ENCODE results near the gene SNX33.
"Not testable (repeated sequence)": the region's sequence is repeated elsewhere in the genome, so short reads cannot be mapped to it uniquely, and the experiment has no call there.

Gene SNX33

GRCh38 chr15:75677465-75678323 is 30.0 kb downstream of the SNX33 start:
- TF ChIP-seq Cebpa-rat (IDR thresholded peaks at IDR 0.05), result no peak
- Histone ChIP-seq H3K27me3 (no peaks in the 10 kb centered on the region), H3K9me3 (replicated peaks in 1 of 11) (no peaks in the 10 kb centered on the region), H3K36me3 (no peaks in the 10 kb centered on the region), H4K20me1 (peaks cover 0 to 7% (median 0%) of the 10 kb centered on the region in 11 experiments; a peak in 4 of 22 replicates), H3K4me3 (no peak overlapping the region), H3K27ac (peak overlapping the region in 3 of 11 experiments; percentile 5 to 38 (median 14); a peak in 4 of 22 replicates), H3K4me2 (peak overlapping the region; percentile 47 to 82 (median 66)), H3K9ac (peak overlapping the region in 8 of 11 experiments; percentile 8 to 56 (median 42); a peak in 13 of 22 replicates), H3K4me1 (peaks cover 31 to 70% (median 59%) of the 10 kb centered on the region in 10 experiments)

- not testable (repeated sequence) for H3K27me3 ChIP-seq; H3K27ac ChIP-seq; H3K9ac ChIP-seq; H3K36me3 ChIP-seq; H3K9me3 ChIP-seq (replicated peaks in 1 of 11); H3K4me3 ChIP-seq
- H3K4me1 ChIP-seq, result peaks cover 24 to 66% (median 53%) of the 10 kb centered on the region in 10 experiments
- peaks cover 0 to 12% (median 0%) of the 10 kb centered on the region in 11 experiments; a peak in 5 of 22 replicates for H4K20me1 ChIP-seq
- H3K4me2 ChIP-seq, result peak overlapping the region in 9 of 11 experiments; percentile 60 to 82 (median 69); a peak in 16 of 22 replicates
Measured at GRCh38 chr15:75678324-75678690, 30.6 kb downstream of the SNX33 start.

- Histone ChIP-seq H3K9ac (peak overlapping the region in 7 of 11 experiments; percentile 3 to 57 (median 26); a peak in 7 of 22 replicates), H3K4me1 (peaks cover 13 to 51% (median 42%) of the 10 kb centered on the region in 10 experiments), H3K27ac (no peak overlapping the region), H3K4me2 (peak overlapping the region in 4 of 11 experiments; percentile 0 to 33 (median 16); a peak in 3 of 22 replicates), H3K27me3 (no peaks in the 10 kb centered on the region), H3K36me3 (no peaks in the 10 kb centered on the region), H3K4me3 (no peak overlapping the region), H3K9me3 (replicated peaks in 1 of 11) (no peaks in the 10 kb centered on the region), H4K20me1 (peaks cover 0 to 13% (median 0%) of the 10 kb centered on the region in 11 experiments; a peak in 3 of 22 replicates)
- no peak for TF ChIP-seq Cebpa-rat (IDR thresholded peaks at IDR 0.05)
Measured at GRCh38 chr15:75680007-75680789, 32.5 kb downstream of the SNX33 start.

GRCh38 chr15:75682181-75683135 is 34.7 kb downstream of the SNX33 start:
- Histone ChIP-seq H3K4me3 (no peak overlapping the region), H3K9me3 (replicated peaks in 1 of 11) (no peaks in the 10 kb centered on the region), H3K27me3 (no peaks in the 10 kb centered on the region), H3K36me3 (no peaks in the 10 kb centered on the region), H3K4me2 (no peak overlapping the region), H4K20me1 (peaks cover 0 to 7% (median 0%) of the 10 kb centered on the region in 11 experiments; a peak in 3 of 22 replicates), H3K4me1 (peaks cover 6 to 42% (median 34%) of the 10 kb centered on the region in 10 experiments), H3K27ac (no peak overlapping the region), H3K9ac (no peak overlapping the region; a peak in 1 of 22 replicates)
- no peak for TF ChIP-seq Cebpa-rat (IDR thresholded peaks at IDR 0.05)

GRCh38 chr15:75683646-75684312 is 36.1 kb downstream of the SNX33 start:
- peaks cover 0 to 28% (median 21%) of the 10 kb centered on the region in 10 experiments; a peak in 13 of 20 replicates for H3K4me1 ChIP-seq
- H4K20me1 ChIP-seq; H3K9ac ChIP-seq; H3K27me3 ChIP-seq; H3K9me3 ChIP-seq (replicated peaks in 1 of 11); H3K27ac ChIP-seq; H3K36me3 ChIP-seq; H3K4me3 ChIP-seq: not testable (repeated sequence)
- peak overlapping the region in 10 of 11 experiments; percentile 21 to 58 (median 41); a peak in 16 of 22 replicates for H3K4me2 ChIP-seq

- H3K9ac ChIP-seq, result no peak overlapping the region
- H3K4me1 ChIP-seq, result peaks cover 0 to 21% (median 14%) of the 10 kb centered on the region in 10 experiments; a peak in 13 of 20 replicates
- no peak overlapping the region for H3K4me3 ChIP-seq
- H4K20me1 ChIP-seq, result peaks cover 0 to 16% (median 0%) of the 10 kb centered on the region in 11 experiments; a peak in 3 of 22 replicates
- H3K4me2 ChIP-seq, result no peak overlapping the region
- no peaks in the 10 kb centered on the region for H3K9me3 ChIP-seq (replicated peaks in 1 of 11)
- H3K36me3 ChIP-seq, result no peaks in the 10 kb centered on the region
- TF ChIP-seq Cebpa-rat (IDR thresholded peaks at IDR 0.05), result no peak
- no peak overlapping the region for H3K27ac ChIP-seq
- no peaks in the 10 kb centered on the region for H3K27me3 ChIP-seq
Measured at GRCh38 chr15:75684648-75685047, 36.9 kb downstream of the SNX33 start.

- Histone ChIP-seq H3K36me3 (no peaks in the 10 kb centered on the region), H3K4me2 (no peak overlapping the region), H3K9ac (no peak overlapping the region), H3K9me3 (replicated peaks in 1 of 11) (no peaks in the 10 kb centered on the region), H3K27ac (no peak overlapping the region), H4K20me1 (peaks cover 0 to 16% (median 0%) of the 10 kb centered on the region in 11 experiments; a peak in 3 of 22 replicates), H3K27me3 (no peaks in the 10 kb centered on the region), H3K4me3 (no peak overlapping the region), H3K4me1 (peaks cover 0 to 17% (median 11%) of the 10 kb centered on the region in 10 experiments; a peak in 13 of 20 replicates)
- TF ChIP-seq Cebpa-rat (IDR thresholded peaks at IDR 0.05), result no peak
Measured at GRCh38 chr15:75685195-75685594, 37.5 kb downstream of the SNX33 start.

GRCh38 chr15:75686212-75686642 is 38.5 kb downstream of the SNX33 start:
- Histone ChIP-seq H3K4me1 (peaks cover 0 to 23% (median 16%) of the 10 kb centered on the region in 10 experiments; a peak in 17 of 20 replicates), H4K20me1 (peaks cover 0 to 16% (median 0%) of the 10 kb centered on the region in 11 experiments; a peak in 3 of 22 replicates)
- not testable (repeated sequence) for H3K36me3 ChIP-seq; H3K9me3 ChIP-seq (replicated peaks in 1 of 11); H3K9ac ChIP-seq; H3K27me3 ChIP-seq; H3K4me2 ChIP-seq; H3K4me3 ChIP-seq; H3K27ac ChIP-seq

Data from BLaER1 treated with 17β-estradiol and CSF1 and Interleukin-3, amounts not matched to agents 10 nM and 100 nM (cell line).